Loucy (cell line): ENCODE results near the gene NLRP6.
A peak's percentile ranks its signal among the peaks of the same experiment; 100 is the strongest.

Experiments
- H2AFZ ChIP-seq: fragments of 200-600 bp; sonication (generic); 2 replicates; pipeline ENCODE4 v1.6.0; 2016; ENCODE audit warnings: antibody characterized with exemption, mild to moderate bottlenecking, low read length, moderate library complexity
- H3F3A ChIP-seq: fragments of 200-600 bp; 2 replicates; pipeline ENCODE4 v1.6.0; 2016; ENCODE audit warnings: antibody characterized with exemption, low read depth, mild to moderate bottlenecking
- H3K27me3 ChIP-seq: fragments of 200-600 bp; sonication (generic); 2 replicates; pipeline ENCODE4 v1.6.1; 2014; ENCODE audit warnings: low read length, mild to moderate bottlenecking; ENCODE audit not compliant: insufficient read depth, poor library complexity, severe bottlenecking
- H3K36me3 ChIP-seq: fragments of 200-600 bp; sonication (generic); 2 replicates; pipeline ENCODE4 v1.6.1; 2016; ENCODE audit warnings: low read length; ENCODE audit not compliant: insufficient read depth
- H3K4me1 ChIP-seq: fragments of 200-600 bp; sonication (generic); 2 replicates; pipeline ENCODE4 v1.5.1; 2014; ENCODE audit warnings: low read length, mild to moderate bottlenecking; ENCODE audit not compliant: insufficient read depth, poor library complexity, severe bottlenecking
- H3K4me2 ChIP-seq: fragments of 200-600 bp; sonication (generic); 2 replicates; pipeline ENCODE4 v1.6.0; 2014; ENCODE audit warnings: antibody characterized with exemption, low read length, low read depth, mild to moderate bottlenecking; ENCODE audit not compliant: poor library complexity, severe bottlenecking
- H3K4me3 ChIP-seq: fragments of 200-600 bp; sonication (generic); 2 replicates; pipeline ENCODE4 v1.5.1; 2014; ENCODE audit warnings: low read length, mild to moderate bottlenecking, mixed read lengths; ENCODE audit not compliant: poor library complexity, severe bottlenecking
- H3K79me2 ChIP-seq: fragments of 200-600 bp; sonication (generic); 2 replicates; pipeline ENCODE4 v1.6.1; 2014; ENCODE audit warnings: low read length; ENCODE audit not compliant: insufficient read depth
- H3K9ac ChIP-seq: fragments of 200-600 bp; sonication (generic); 2 replicates; pipeline ENCODE4 v1.6.0; 2014; ENCODE audit warnings: mild to moderate bottlenecking, low read depth, low read length, moderate library complexity; ENCODE audit not compliant: poor library complexity, severe bottlenecking
- H3K9me2 ChIP-seq: fragments of 200-600 bp; sonication (generic); replicated peaks from 2 replicates; pipeline ENCODE4 v1.6.1; 2016; ENCODE audit warnings: low read depth, low read length, mixed read lengths
- H3K9me3 ChIP-seq: fragments of 200-600 bp; sonication (generic); 2 replicates; pipeline ENCODE4 v1.6.1; 2014; ENCODE audit warnings: mild to moderate bottlenecking, antibody characterized with exemption, low read length, low read depth; ENCODE audit not compliant: insufficient read depth
- H4K20me1 ChIP-seq: fragments of 200-600 bp; sonication (generic); 2 replicates; pipeline ENCODE4 v1.6.0; 2014; ENCODE audit warnings: antibody characterized with exemption, low read length, mild to moderate bottlenecking; ENCODE audit not compliant: insufficient read depth, poor library complexity, severe bottlenecking
- CTCF ChIP-seq: fragments of 200-600 bp; sonication (generic); conservative IDR thresholded peaks from 2 replicates; pipeline ENCODE4 v1.5.1; 2014; ENCODE audit warnings: mild to moderate bottlenecking, antibody characterized with exemption, low read length
- EZH2phosphoT487 ChIP-seq: fragments of 200-600 bp; IDR thresholded peaks from 2 replicates; pipeline ENCODE4 v1.6.1; 2018; ENCODE audit warnings: antibody characterized with exemption, mild to moderate bottlenecking, moderate library complexity, borderline replicate concordance

The NLRP6 gene

DNA sequence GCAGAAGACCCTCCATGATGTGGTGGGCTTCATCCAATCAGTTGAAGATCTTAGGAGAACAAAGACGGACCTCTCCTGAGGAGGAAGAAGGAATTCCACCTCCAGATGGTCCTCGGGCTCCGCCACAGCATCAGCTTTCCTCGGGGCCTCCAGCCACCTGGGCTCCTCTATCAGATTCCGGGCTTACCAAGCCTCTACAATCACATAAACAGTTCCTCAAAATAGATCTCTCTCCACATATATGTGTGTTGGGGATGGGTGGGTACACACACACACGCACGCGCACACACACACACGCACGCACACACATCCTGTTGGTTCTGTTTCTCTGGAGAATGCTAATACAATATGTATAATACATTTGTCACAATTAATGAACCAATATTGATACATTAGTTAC is 18.8 kb upstream of the NLRP6 start:
- H3K9me3 ChIP-seq: no peaks in the 10 kb centered on the region
- no peak overlapping the region for H2AFZ ChIP-seq
- no peaks in the 10 kb centered on the region for H3F3A ChIP-seq
- H3K9ac ChIP-seq: no peak overlapping the region
- no peaks in the 10 kb centered on the region for H3K27me3 ChIP-seq
- TF ChIP-seq CTCF (no peak), EZH2phosphoT487 (no peak)
- no peaks in the 10 kb centered on the region for H3K4me1 ChIP-seq
- H3K4me3 ChIP-seq: no peak overlapping the region
- H3K4me2 ChIP-seq: no peak overlapping the region
- H3K9me2 ChIP-seq: no peaks in the 10 kb centered on the region
- H3K79me2 ChIP-seq: no peaks in the 10 kb centered on the region
- H4K20me1 ChIP-seq: no peaks in the 10 kb centered on the region
- H3K36me3 ChIP-seq: no peaks in the 10 kb centered on the region

- no peaks in the 10 kb centered on the region for H3K9me3 ChIP-seq
- no peaks in the 10 kb centered on the region for H3K79me2 ChIP-seq
- H3F3A ChIP-seq: peaks cover 2% of the 10 kb centered on the region; the same call in 1 of the 2 replicates
- H2AFZ ChIP-seq: no peak overlapping the region
- H4K20me1 ChIP-seq: no peaks in the 10 kb centered on the region
- no peak overlapping the region for H3K9ac ChIP-seq
- H3K27me3 ChIP-seq: no peaks in the 10 kb centered on the region
- no peak overlapping the region for H3K4me2 ChIP-seq
- no peaks in the 10 kb centered on the region for H3K4me1 ChIP-seq
- no peak overlapping the region for H3K4me3 ChIP-seq
- H3K9me2 ChIP-seq: no peaks in the 10 kb centered on the region
- TF ChIP-seq EZH2phosphoT487 (no peak), CTCF (no peak)
- H3K36me3 ChIP-seq: no peaks in the 10 kb centered on the region
Measured at GRCh38 chr11:261624-262023, 16.6 kb upstream of the NLRP6 start.

- peak overlapping the region; percentile 54 for H3K4me2 ChIP-seq
- peaks cover 11% of the 10 kb centered on the region; the same call in 1 of the 2 replicates for H3F3A ChIP-seq
- H3K9me2 ChIP-seq: no peaks in the 10 kb centered on the region
- H2AFZ ChIP-seq: no peak overlapping the region
- no peaks in the 10 kb centered on the region for H3K36me3 ChIP-seq
- H3K9ac ChIP-seq: no peak overlapping the region
- no peaks in the 10 kb centered on the region for H3K27me3 ChIP-seq
- TF ChIP-seq CTCF: no peak
- TF ChIP-seq EZH2phosphoT487: no peak
- no peaks in the 10 kb centered on the region for H3K9me3 ChIP-seq
- peaks cover 6% of the 10 kb centered on the region; the same call in 1 of the 2 replicates for H3K79me2 ChIP-seq
- no peak overlapping the region for H3K4me3 ChIP-seq
- H4K20me1 ChIP-seq: no peaks in the 10 kb centered on the region
- H3K4me1 ChIP-seq: peaks cover 23% of the 10 kb centered on the region
Measured at GRCh38 chr11:266676-267439, 11.3 kb upstream of the NLRP6 start.
